Parathyroid adenoma (tissue), 2 donors: ENCODE results near the gene DSE.
"Not testable (repeated sequence)": the region's sequence is repeated elsewhere in the genome, so short reads cannot be mapped to it uniquely, and the experiment has no call there.

Experiments used
- H2AFZ ChIP-seq: fragments of 300-600 bp; sonication (generic); one replicate; pipeline ENCODE4 v1.7.0; 2017; ENCODE audit warnings: antibody characterized with exemption, mild to moderate bottlenecking
- H3K27ac ChIP-seq: fragments of 300-600 bp; sonication (generic); one replicate; pipeline ENCODE4 v1.7.0; 2017
- H3K27me3 ChIP-seq: fragments of 300-600 bp; sonication (generic); one replicate; pipeline ENCODE4 v1.7.0; 2017; ENCODE audit warnings: low read length; ENCODE audit not compliant: control insufficient read depth, insufficient read depth
- H3K36me3 ChIP-seq: fragments of 300-600 bp; sonication (generic); one replicate; pipeline ENCODE4 v1.7.0; 2017; ENCODE audit warnings: low read length; ENCODE audit not compliant: control insufficient read depth, insufficient read depth
- H3K4me1 ChIP-seq: fragments of 300-600 bp; sonication (generic); one replicate; pipeline ENCODE4 v1.7.0; 2017; ENCODE audit warnings: control low read depth
- H3K4me2 ChIP-seq: fragments of 300-600 bp; sonication (generic); one replicate; pipeline ENCODE4 v1.7.0; 2017; ENCODE audit warnings: low read length
- H3K4me3 ChIP-seq: fragments of 300-600 bp; sonication (generic); one replicate; pipeline ENCODE4 v1.7.0; 2017; ENCODE audit warnings: low read depth, low read length
- H3K79me2 ChIP-seq: fragments of 300-600 bp; sonication (generic); one replicate; pipeline ENCODE4 v1.7.0; 2017; ENCODE audit warnings: control low read depth
- H3K9ac ChIP-seq: fragments of 300-600 bp; sonication (generic); one replicate; pipeline ENCODE4 v1.7.0; 2017; ENCODE audit warnings: mild to moderate bottlenecking
- H3K9me3 ChIP-seq: fragments of 300-600 bp; sonication (generic); one replicate; pipeline ENCODE4 v1.7.0; 2017; ENCODE audit warnings: low read length; ENCODE audit not compliant: control insufficient read depth
- TF ChIP-seq, protein P1 (sequence below): fragments of 300-600 bp; sonication (generic); IDR thresholded peaks from one replicate; pipeline ENCODE4 v1.7.0; 2017; ENCODE audit warnings: antibody characterized with exemption, mild to moderate bottlenecking
- donor health status: primary hyperparathyroidism.

The DSE gene

GRCh38 chr6:116332096-116332495 is 38.7 kb upstream of the DSE start:
- Histone ChIP-seq H3K27me3 (no peaks in the 10 kb centered on the region), H3K9ac (no peak overlapping the region), H3K4me3 (no peak overlapping the region), H3K4me1 (no peaks in the 10 kb centered on the region), H3K36me3 (no peaks in the 10 kb centered on the region), H3K79me2 (no peaks in the 10 kb centered on the region), H2AFZ (no peak overlapping the region), H3K4me2 (no peak overlapping the region), H3K9me3 (no peaks in the 10 kb centered on the region), H3K27ac (no peak overlapping the region)
- TF ChIP-seq, protein P1, sequence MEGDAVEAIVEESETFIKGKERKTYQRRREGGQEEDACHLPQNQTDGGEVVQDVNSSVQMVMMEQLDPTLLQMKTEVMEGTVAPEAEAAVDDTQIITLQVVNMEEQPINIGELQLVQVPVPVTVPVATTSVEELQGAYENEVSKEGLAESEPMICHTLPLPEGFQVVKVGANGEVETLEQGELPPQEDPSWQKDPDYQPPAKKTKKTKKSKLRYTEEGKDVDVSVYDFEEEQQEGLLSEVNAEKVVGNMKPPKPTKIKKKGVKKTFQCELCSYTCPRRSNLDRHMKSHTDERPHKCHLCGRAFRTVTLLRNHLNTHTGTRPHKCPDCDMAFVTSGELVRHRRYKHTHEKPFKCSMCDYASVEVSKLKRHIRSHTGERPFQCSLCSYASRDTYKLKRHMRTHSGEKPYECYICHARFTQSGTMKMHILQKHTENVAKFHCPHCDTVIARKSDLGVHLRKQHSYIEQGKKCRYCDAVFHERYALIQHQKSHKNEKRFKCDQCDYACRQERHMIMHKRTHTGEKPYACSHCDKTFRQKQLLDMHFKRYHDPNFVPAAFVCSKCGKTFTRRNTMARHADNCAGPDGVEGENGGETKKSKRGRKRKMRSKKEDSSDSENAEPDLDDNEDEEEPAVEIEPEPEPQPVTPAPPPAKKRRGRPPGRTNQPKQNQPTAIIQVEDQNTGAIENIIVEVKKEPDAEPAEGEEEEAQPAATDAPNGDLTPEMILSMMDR = no peak

DNA sequence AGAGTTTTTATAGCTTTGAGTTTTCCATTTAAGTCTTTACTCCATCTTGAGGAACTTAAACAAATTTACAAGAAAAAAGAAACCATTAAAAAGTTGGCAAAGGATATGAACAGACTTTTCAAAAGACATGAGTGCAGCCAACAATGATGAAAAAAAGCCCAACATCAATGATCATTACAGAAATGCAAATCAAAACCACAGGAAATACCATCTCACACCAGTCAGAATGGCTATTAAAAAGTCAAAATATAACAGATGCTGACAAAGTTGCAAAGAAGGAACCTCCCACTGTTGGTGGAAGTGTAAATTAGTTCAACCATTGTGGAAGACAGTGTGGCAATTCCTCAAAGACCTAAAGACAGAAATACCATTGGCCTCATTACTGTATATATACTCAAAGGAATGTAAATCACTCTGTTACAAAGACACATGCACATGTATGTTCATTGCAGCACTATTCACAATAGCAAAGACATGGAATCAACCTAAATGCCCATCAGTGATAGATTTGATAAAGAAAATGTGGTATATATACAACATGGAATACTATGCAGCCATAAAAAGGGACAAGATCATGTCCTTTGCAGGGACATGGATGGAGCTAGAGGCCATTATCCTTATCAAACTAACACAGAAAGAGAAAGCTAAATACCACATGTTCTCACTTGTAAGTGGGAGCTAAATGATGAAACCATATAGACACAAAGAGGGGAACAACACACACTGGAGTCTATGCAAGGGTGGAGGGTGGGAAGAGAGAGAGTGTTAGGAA is 35.9 kb upstream of the DSE start:
- not testable (repeated sequence) for H3K36me3 ChIP-seq, H3K4me2 ChIP-seq, H3K4me1 ChIP-seq, H3K27ac ChIP-seq, H3K79me2 ChIP-seq, H3K9me3 ChIP-seq, H3K9ac ChIP-seq, H2AFZ ChIP-seq, H3K4me3 ChIP-seq, H3K27me3 ChIP-seq

DNA sequence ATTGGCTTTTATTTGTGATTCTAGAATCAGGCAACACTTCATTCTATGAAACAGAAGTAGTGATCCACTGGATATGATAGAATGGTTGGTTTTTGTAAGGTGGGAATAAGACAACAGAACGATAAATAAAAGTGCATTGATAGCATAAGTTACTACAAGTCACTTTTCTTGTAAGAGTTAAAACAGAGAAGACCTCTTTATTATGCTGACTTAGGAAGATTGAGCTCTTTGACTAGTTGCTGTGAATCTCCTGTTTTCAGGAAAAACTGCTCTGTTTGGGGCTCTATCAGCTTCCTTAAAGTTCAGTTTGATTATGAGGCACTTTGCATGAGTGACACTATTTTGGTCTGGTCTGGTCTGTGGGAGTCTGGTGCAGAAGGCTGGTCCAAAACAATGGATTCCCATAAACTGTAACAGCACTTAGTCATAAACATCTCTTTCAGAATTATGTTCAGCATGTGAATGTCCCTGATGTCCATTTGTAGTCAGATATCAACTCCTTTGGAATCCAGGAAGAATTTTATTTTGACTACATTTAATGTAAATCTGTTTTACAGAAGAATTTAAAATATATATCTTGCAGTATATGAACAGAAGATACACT is 35.0 kb upstream of the DSE start:
- Histone ChIP-seq H3K27me3 (no peaks in the 10 kb centered on the region), H3K27ac (no peak overlapping the region), H3K4me2 (no peak overlapping the region), H3K9me3 (no peaks in the 10 kb centered on the region), H3K4me1 (no peaks in the 10 kb centered on the region), H3K79me2 (no peaks in the 10 kb centered on the region), H2AFZ (no peak overlapping the region), H3K4me3 (no peak overlapping the region), H3K9ac (no peak overlapping the region), H3K36me3 (no peaks in the 10 kb centered on the region)
- TF ChIP-seq, protein P1 = no peak

DNA sequence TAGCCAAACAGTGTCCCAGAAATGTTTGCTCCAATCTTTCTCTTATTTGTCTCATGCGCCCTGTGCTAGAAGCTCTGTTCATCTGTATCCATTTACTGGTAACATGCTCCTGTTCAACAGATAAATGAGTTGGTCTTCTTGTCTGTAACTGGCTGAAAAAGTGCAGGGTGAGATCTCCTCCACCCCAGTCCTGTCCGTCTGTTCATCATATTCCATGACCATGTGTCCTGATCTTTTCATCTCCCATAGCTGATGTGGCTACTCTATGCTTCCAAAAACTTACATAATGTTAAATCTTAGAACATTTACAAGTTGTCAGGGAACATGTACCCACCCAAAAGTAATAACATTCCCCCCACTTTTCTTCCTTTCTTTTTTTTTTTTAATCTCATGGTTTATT is 31.8 kb upstream of the DSE start:
- no peaks in the 10 kb centered on the region for H3K36me3 ChIP-seq
- H2AFZ ChIP-seq = no peak overlapping the region
- H3K9me3 ChIP-seq = no peaks in the 10 kb centered on the region
- H3K4me1 ChIP-seq = no peaks in the 10 kb centered on the region
- H3K79me2 ChIP-seq = peaks cover 3% of the 10 kb centered on the region
- no peak overlapping the region for H3K4me3 ChIP-seq
- H3K27me3 ChIP-seq = no peaks in the 10 kb centered on the region
- H3K4me2 ChIP-seq = no peak overlapping the region
- no peak overlapping the region for H3K9ac ChIP-seq
- H3K27ac ChIP-seq = no peak overlapping the region
- TF ChIP-seq, protein P1 = no peak

DNA sequence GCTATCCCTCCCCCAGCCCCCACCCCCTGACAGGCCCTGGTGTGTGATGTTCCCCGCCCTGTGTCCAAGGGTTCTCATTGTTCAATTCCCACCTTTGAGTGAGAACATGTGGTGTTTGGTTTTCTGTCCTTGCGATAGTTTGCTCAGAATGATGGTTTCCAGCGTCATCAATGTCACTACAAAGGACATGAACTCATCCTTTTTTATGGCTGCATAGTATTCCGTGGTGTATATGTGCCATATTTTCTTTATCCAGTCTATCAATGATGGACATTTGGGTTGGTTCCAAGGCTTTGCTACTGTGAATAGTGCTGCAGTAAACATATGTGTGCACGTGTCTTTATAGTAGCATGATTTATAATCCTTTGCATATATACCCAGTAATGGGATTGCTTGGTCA is 30.1 kb upstream of the DSE start:
- not testable (repeated sequence) for H2AFZ ChIP-seq, H3K4me1 ChIP-seq, H3K36me3 ChIP-seq, H3K27ac ChIP-seq, H3K9me3 ChIP-seq, H3K79me2 ChIP-seq, H3K4me3 ChIP-seq, H3K27me3 ChIP-seq, H3K4me2 ChIP-seq, H3K9ac ChIP-seq
